ENCODE results near the gene RESP18. TPM values are rescaled to one million over a fixed set of nuclear protein-coding genes. Genes with fewer than 3 reads are reported as not detected.
"Not testable (repeated sequence)": the region's sequence is repeated elsewhere in the genome, so short reads cannot be mapped to it uniquely, and the experiment has no call there.

The RESP18 gene
- total RNA-seq, 2 donors from 2014 or later = not detected

- no peak for DNase-seq
These were observed 35.7 kb downstream of the RESP18 start for GRCh38 chr2:219296631-219297391.

GRCh38 chr2:219296142-219296541 is 36.4 kb downstream of the RESP18 start:
- no peak for ATAC-seq
- DNase-seq = no peak
- intact Hi-C loops (cut with DNase I) = loop anchor here in 1 of 2 donors (5.0 to 10.0 kb wide), 2 partner anchors 51 to 134 kb away; partner anchors contain the start of genes GLB1L, NHEJ1 and STK16

More at GRCh38 chr2:219296631-219297391, 35.7 kb downstream of the RESP18 start:
- intact Hi-C loops (cut with DNase I) = loop anchor here in 1 of 2 donors (5.0 to 10.0 kb wide), 2 partner anchors 52 to 135 kb away; partner anchors contain the start of genes GLB1L, NHEJ1 and STK16
- ATAC-seq = no peak

- intact Hi-C loops (cut with DNase I) = loop anchor here (2.0 to 10.0 kb wide), 3 partner anchors 16 to 132 kb away; partner anchors contain the start of genes DNAJB2 (in 1 of the 2), GLB1L (in 1 of the 2), NHEJ1 (in 1 of the 2) and STK16 (in 1 of the 2)
These were observed 37.9 kb downstream of the RESP18 start for GRCh38 chr2:219294356-219295351.

GRCh38 chr2:219293736-219294231 is 38.8 kb downstream of the RESP18 start:
- intact Hi-C loops (cut with DNase I) = loop anchor here (2.0 to 10.0 kb wide), 2 partner anchors 15 to 49 kb away; partner anchors contain the start of genes DNAJB2 (in 1 of the 2), GLB1L (in 1 of the 2) and STK16 (in 1 of the 2)
- ATAC-seq = no peak
- no peak for DNase-seq

More at GRCh38 chr2:219294356-219295351, 37.9 kb downstream of the RESP18 start:
- ATAC-seq = peak; percentile 88 to 92
- peak; percentile 90 for DNase-seq

GRCh38 chr2:219292616-219293015 is 39.9 kb downstream of the RESP18 start:
- ATAC-seq (no peak), DNase-seq (no peak)
- intact Hi-C loops (cut with DNase I) = loop anchor here in 1 of 2 donors (10.0 kb wide), 1 partner anchor 48 kb away; the partner anchor contains the start of genes GLB1L and STK16

- intact Hi-C loops (cut with DNase I) = loop anchor here in 1 of 2 donors (10.0 kb wide), 1 partner anchor 47 kb away; the partner anchor contains the start of genes GLB1L and STK16
- DNase-seq = no peak
- ATAC-seq = no peak
These were observed 40.5 kb downstream of the RESP18 start for GRCh38 chr2:219291910-219292490.

- ATAC-seq (no peak), DNase-seq (no peak)
- intact Hi-C loops (cut with DNase I) = loop anchor here in 1 of 2 donors (10.0 kb wide), 1 partner anchor 47 kb away; the partner anchor contains the start of genes GLB1L and STK16
These were observed 41.1 kb downstream of the RESP18 start for GRCh38 chr2:219291394-219291793.

GRCh38 chr2:219290381-219291171 is 42.0 kb downstream of the RESP18 start:
- DNase-seq (no peak), ATAC-seq (no peak)
- intact Hi-C loops (cut with DNase I) = loop anchor here in 1 of 2 donors (10.0 kb wide), 1 partner anchor 46 kb away; the partner anchor contains the start of genes GLB1L and STK16

GRCh38 chr2:219289537-219290361 is 42.8 kb downstream of the RESP18 start:
- DNase-seq (peak; percentile 73), ATAC-seq (peak; percentile 69 to 78)
- intact Hi-C loops (cut with DNase I) = loop anchor here in 1 of 2 donors (10.0 kb wide), 1 partner anchor 45 kb away; the partner anchor contains the start of genes GLB1L and STK16

GRCh38 chr2:219289195-219289536 is 43.4 kb downstream of the RESP18 start:
- intact Hi-C loops (cut with DNase I) = no loop called here
- ATAC-seq (no peak), DNase-seq (no peak)

- DNase-seq (no peak), ATAC-seq (no peak)
- intact Hi-C loops (cut with DNase I) = no loop called here
These were observed 44.8 kb downstream of the RESP18 start for GRCh38 chr2:219287580-219288265.

GRCh38 chr2:219287116-219287440 is 45.5 kb downstream of the RESP18 start:
- ATAC-seq; intact Hi-C loops (cut with DNase I); DNase-seq: not testable (repeated sequence)

- no peak for DNase-seq
- intact Hi-C loops (cut with DNase I) = no loop called here
- no peak for ATAC-seq
These were observed 46.0 kb downstream of the RESP18 start for GRCh38 chr2:219286436-219287115.

- DNase-seq (no peak), ATAC-seq (peak; percentile 10 to 64)
- intact Hi-C loops (cut with DNase I) = no loop called here
These were observed 46.6 kb downstream of the RESP18 start for GRCh38 chr2:219285894-219286425.

GRCh38 chr2:219285373-219285735 is 47.2 kb downstream of the RESP18 start:
- ATAC-seq (no peak), DNase-seq (no peak)
- intact Hi-C loops (cut with DNase I) = no loop called here
